Measurements from ENCODE around the gene ZNF366.

Gene ZNF366

DNA sequence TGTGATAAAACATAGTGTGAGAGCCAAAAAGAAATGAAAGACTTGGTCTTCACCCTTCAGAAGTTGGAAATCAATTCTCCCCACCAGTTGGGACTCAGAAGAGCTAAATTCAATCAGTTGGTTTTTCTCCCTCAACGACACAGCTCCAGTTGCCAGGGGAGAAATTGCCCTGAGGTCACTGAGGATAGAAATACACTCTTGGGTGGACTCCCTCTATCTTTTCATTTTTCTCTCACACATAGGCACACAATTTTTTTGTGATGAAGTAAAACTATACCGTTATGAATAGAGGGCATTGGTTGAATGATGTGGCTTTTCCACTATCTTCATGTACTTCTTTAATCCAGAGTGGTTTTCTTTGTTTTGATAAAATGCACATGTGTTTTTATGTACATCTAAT, 80.2 kb downstream of the ZNF366 start:
- TF ChIP-seq CTCF (IDR thresholded peaks at IDR 0.05; ENCODE audit: insufficient read depth, low read length, poor library complexity, severe bottlenecking) (no peak), EZH2phosphoT487 (conservative IDR thresholded peaks at IDR 0.05; ENCODE audit: low read length) (no peak)
- no peaks in the 10 kb centered on the region for H4K20me1 ChIP-seq (ENCODE audit: low read depth, low read length)
- no peak overlapping the region for H3K9ac ChIP-seq (ENCODE audit: low read length)
- H3K4me3 ChIP-seq (ENCODE audit: insufficient read depth, low read length, poor library complexity, severe bottlenecking), result no peak overlapping the region
- no peak overlapping the region for H3K27ac ChIP-seq (ENCODE audit: low read depth, low read length)
- H3K27me3 ChIP-seq (ENCODE audit: low read length), result no peaks in the 10 kb centered on the region
- no peaks in the 10 kb centered on the region for H3K9me2 ChIP-seq (replicated peaks; ENCODE audit: insufficient read depth, low read length)
- H3K9me3 ChIP-seq (ENCODE audit: insufficient read depth, low read length), result no peaks in the 10 kb centered on the region
- H3K4me2 ChIP-seq (ENCODE audit: low read depth, low read length, poor library complexity, severe bottlenecking), result no peak overlapping the region
- no peaks in the 10 kb centered on the region for H3F3A ChIP-seq (ENCODE audit: insufficient read depth)
- no peaks in the 10 kb centered on the region for H3K36me3 ChIP-seq (ENCODE audit: low read length)
- no peak overlapping the region for H2AFZ ChIP-seq (ENCODE audit: low read depth, low read length, severe bottlenecking)
- H3K79me2 ChIP-seq (ENCODE audit: insufficient read depth, low read length), result no peaks in the 10 kb centered on the region

- Histone ChIP-seq H3K9ac (ENCODE audit: low read length) (no peak overlapping the region), H3K36me3 (ENCODE audit: low read length) (no peaks in the 10 kb centered on the region), H3K79me2 (ENCODE audit: insufficient read depth, low read length) (no peaks in the 10 kb centered on the region), H3K4me2 (ENCODE audit: low read depth, low read length, poor library complexity, severe bottlenecking) (no peak overlapping the region), H3F3A (ENCODE audit: insufficient read depth) (no peaks in the 10 kb centered on the region), H3K4me3 (ENCODE audit: insufficient read depth, low read length, poor library complexity, severe bottlenecking) (no peak overlapping the region), H3K27me3 (ENCODE audit: low read length) (no peaks in the 10 kb centered on the region), H4K20me1 (ENCODE audit: low read depth, low read length) (no peaks in the 10 kb centered on the region), H3K9me3 (ENCODE audit: insufficient read depth, low read length) (no peaks in the 10 kb centered on the region), H3K9me2 (replicated peaks; ENCODE audit: insufficient read depth, low read length) (no peaks in the 10 kb centered on the region), H2AFZ (ENCODE audit: low read depth, low read length, severe bottlenecking) (no peak overlapping the region), H3K27ac (ENCODE audit: low read depth, low read length) (no peak overlapping the region)
- TF ChIP-seq CTCF (IDR thresholded peaks at IDR 0.05; ENCODE audit: insufficient read depth, low read length, poor library complexity, severe bottlenecking) (no peak), EZH2phosphoT487 (conservative IDR thresholded peaks at IDR 0.05; ENCODE audit: low read length) (no peak)
Measured at GRCh38 chr5:72426019-72426418, 81.2 kb downstream of the ZNF366 start.

- Histone ChIP-seq H3K27ac (ENCODE audit: low read depth, low read length) (no peak overlapping the region), H3K4me2 (ENCODE audit: low read depth, low read length, poor library complexity, severe bottlenecking) (no peak overlapping the region), H3F3A (ENCODE audit: insufficient read depth) (no peaks in the 10 kb centered on the region), H3K9ac (ENCODE audit: low read length) (no peak overlapping the region), H2AFZ (ENCODE audit: low read depth, low read length, severe bottlenecking) (no peak overlapping the region), H3K9me2 (replicated peaks; ENCODE audit: insufficient read depth, low read length) (no peaks in the 10 kb centered on the region), H3K9me3 (ENCODE audit: insufficient read depth, low read length) (no peaks in the 10 kb centered on the region), H3K27me3 (ENCODE audit: low read length) (no peaks in the 10 kb centered on the region), H3K4me3 (ENCODE audit: insufficient read depth, low read length, poor library complexity, severe bottlenecking) (no peak overlapping the region), H4K20me1 (ENCODE audit: low read depth, low read length) (no peaks in the 10 kb centered on the region), H3K36me3 (ENCODE audit: low read length) (no peaks in the 10 kb centered on the region), H3K79me2 (ENCODE audit: insufficient read depth, low read length) (no peaks in the 10 kb centered on the region)
- TF ChIP-seq CTCF (IDR thresholded peaks at IDR 0.05; ENCODE audit: insufficient read depth, low read length, poor library complexity, severe bottlenecking), result no peak
- TF ChIP-seq EZH2phosphoT487 (conservative IDR thresholded peaks at IDR 0.05; ENCODE audit: low read length), result no peak
Measured at GRCh38 chr5:72418271-72418670, 88.9 kb downstream of the ZNF366 start.
